IMR-90 (cell line): ENCODE measurements around the gene MIPEP. TPM values are rescaled to one million over a fixed set of nuclear protein-coding genes. Genes with fewer than 3 reads are reported as not detected.

Source experiments
- ATAC-seq: fragments of 200-7000 bp; cut with Tn5 transposase; 2 replicates; pipeline ENCODE4 v1.9.1; 2020; ENCODE audit warnings: low read depth, mild to moderate bottlenecking, moderate library complexity
- BruUV-seq: library from RNA; stranded (reverse); fragments of 400-500 nt; replicated peaks from 2 replicates; lab custom pipeline; 2021; lab: Mats Ljungman, UMichigan
- CTCF ChIA-PET: fragments of 300-600 bp; formaldehyde crosslinking; extraction: SDS; loops from one replicate; lab custom pipeline; 2021; ENCODE audit warnings: antibody characterized with exemption; lab: Yijun Ruan, JAX
- POLR2A ChIA-PET: fragments of 300-600 bp; sonication (Branson Sonifier 250); formaldehyde crosslinking; loops from one replicate; lab custom pipeline; 2022; ENCODE audit warnings: antibody characterized with exemption; ENCODE audit not compliant: unreplicated experiment; lab: Charles Lee
- DNase-seq: peaks from one replicate; pipeline ENCODE4 v3.0.0; 2013
- H2AFZ ChIP-seq: replicated peaks from 2 replicates; pipeline ENCODE3; 2013; ENCODE audit warnings: low read length, mild to moderate bottlenecking; ENCODE audit not compliant: poor library complexity
- H2AK5ac ChIP-seq: 2 replicates; pipeline ENCODE4 v1.6.1; 2013; ENCODE audit warnings: low read depth, low read length, inconsistent platforms
- H2AK9ac ChIP-seq: replicated peaks from 2 replicates; pipeline ENCODE3; 2013; ENCODE audit warnings: mild to moderate bottlenecking, low read depth, low read length, moderate library complexity; ENCODE audit not compliant: poor library complexity
- H2BK120ac ChIP-seq: 2 replicates; pipeline ENCODE4 v1.6.1; 2013; ENCODE audit warnings: low read depth, low read length, inconsistent platforms
- H2BK15ac ChIP-seq: 3 replicates; pipeline ENCODE4 v1.6.1; 2013; ENCODE audit warnings: low read depth, low read length, inconsistent platforms
- H2BK20ac ChIP-seq: 2 replicates; pipeline ENCODE4 v1.6.1; 2013; ENCODE audit warnings: low read depth, mild to moderate bottlenecking, inconsistent platforms, low read length, moderate library complexity
- H2BK5ac ChIP-seq: 2 replicates; pipeline ENCODE4 v1.6.1; 2013; ENCODE audit warnings: mild to moderate bottlenecking, low read depth, low read length, inconsistent platforms; ENCODE audit not compliant: poor library complexity, severe bottlenecking
- H3K14ac ChIP-seq: replicated peaks from 2 replicates; pipeline ENCODE4 v1.6.1; 2013; ENCODE audit warnings: low read depth, low read length, inconsistent platforms
- H3K18ac ChIP-seq: 2 replicates; pipeline ENCODE4 v1.6.1; 2013; ENCODE audit warnings: low read depth, low read length, control low read depth
- H3K23ac ChIP-seq: 2 replicates; pipeline ENCODE4 v1.6.1; 2013; ENCODE audit warnings: low read depth, low read length, inconsistent platforms
- H3K27ac ChIP-seq: 2 replicates; pipeline ENCODE4 v1.5.1; 2013; ENCODE audit warnings: mild to moderate bottlenecking, control low read depth, low read length; ENCODE audit not compliant: insufficient read depth
- H3K27me3 ChIP-seq: 2 replicates; pipeline ENCODE4 v1.6.1; 2013; ENCODE audit warnings: low read length; ENCODE audit not compliant: control insufficient read depth, insufficient read depth
- H3K36me3 ChIP-seq: 2 replicates; pipeline ENCODE4 v1.6.1; 2013; ENCODE audit warnings: low read length, mixed read lengths; ENCODE audit not compliant: control insufficient read depth, insufficient read depth
- H3K4ac ChIP-seq: 2 replicates; pipeline ENCODE4 v1.6.1; 2013; ENCODE audit warnings: low read depth, low read length, inconsistent platforms
- H3K4me1 ChIP-seq: 2 replicates; pipeline ENCODE4 v1.6.1; 2013; ENCODE audit warnings: low read length, mixed read lengths; ENCODE audit not compliant: control insufficient read depth, insufficient read depth
- H3K4me2 ChIP-seq: 2 replicates; pipeline ENCODE4 v1.6.1; 2013; ENCODE audit warnings: low read depth, mild to moderate bottlenecking, control low read depth, low read length, moderate library complexity
- H3K4me3 ChIP-seq: 2 replicates; pipeline ENCODE4 v1.5.1; 2013; ENCODE audit warnings: low read depth, mild to moderate bottlenecking, control low read depth, low read length, moderate library complexity; ENCODE audit not compliant: insufficient read depth
- H3K56ac ChIP-seq: 2 replicates; pipeline ENCODE4 v1.6.1; 2013; ENCODE audit warnings: low read length, inconsistent platforms; ENCODE audit not compliant: insufficient read depth; ENCODE audit errors: extremely low read depth
- H3K79me1 ChIP-seq, 2 experiments: 2 replicates each; pipeline ENCODE4 v1.6.1; 2013; ENCODE audit warnings: low read length in 2 of 2, inconsistent platforms in 1 of 2, low read depth in 1 of 2
- H3K9ac ChIP-seq: 2 replicates; pipeline ENCODE4 v1.6.1; 2013; ENCODE audit warnings: low read depth, low read length, control low read depth
- H3K9me1 ChIP-seq: 2 replicates; pipeline ENCODE4 v1.6.1; 2013; ENCODE audit warnings: low read length, inconsistent platforms; ENCODE audit not compliant: insufficient read depth
- H3K9me3 ChIP-seq: 2 replicates; pipeline ENCODE4 v1.6.1; 2013; ENCODE audit warnings: low read length; ENCODE audit not compliant: control insufficient read depth, insufficient read depth
- H4K20me1 ChIP-seq: 2 replicates; pipeline ENCODE4 v1.6.1; 2013; ENCODE audit warnings: low read length, inconsistent platforms; ENCODE audit not compliant: insufficient read depth
- H4K5ac ChIP-seq: 2 replicates; pipeline ENCODE4 v1.6.1; 2013; ENCODE audit warnings: mild to moderate bottlenecking, low read depth, low read length, control low read depth
- H4K8ac ChIP-seq, 2 experiments: 2 replicates each; pipeline ENCODE4 v1.6.1; 2013; ENCODE audit warnings: low read depth in 2 of 2, low read length in 2 of 2, control low read depth in 1 of 2, inconsistent platforms in 1 of 2
- H4K91ac ChIP-seq: 2 replicates; pipeline ENCODE4 v1.6.1; 2013; ENCODE audit warnings: low read depth, low read length, inconsistent platforms; ENCODE audit not compliant: insufficient read depth
- BHLHE40 ChIP-seq: fragments of 150-350 bp; IDR thresholded peaks from 2 replicates; pipeline ENCODE4 v1.6.1; 2016; ENCODE audit warnings: mild to moderate bottlenecking, low read depth, low read length
- CEBPB ChIP-seq: IDR thresholded peaks from 2 replicates; pipeline ENCODE4 v1.6.1; 2012; ENCODE audit warnings: low read depth, low read length, improper control_type of control experiment
- CHD1 ChIP-seq: IDR thresholded peaks from 2 replicates; pipeline ENCODE4 v1.6.1; 2012; ENCODE audit warnings: low read depth, low read length, improper control_type of control experiment
- CTCF ChIP-seq: conservative IDR thresholded peaks from 2 replicates; pipeline ENCODE4 v1.5.1; 2012; ENCODE audit warnings: mild to moderate bottlenecking, low read depth, low read length, improper control_type of control experiment
- MAFK ChIP-seq: IDR thresholded peaks from 2 replicates; pipeline ENCODE4 v1.6.1; 2012; ENCODE audit warnings: low read depth, low read length, improper control_type of control experiment
- MAZ ChIP-seq: IDR thresholded peaks from 2 replicates; pipeline ENCODE4 v1.6.1; 2012; ENCODE audit warnings: low read depth, mild to moderate bottlenecking, low read length, improper control_type of control experiment, moderate library complexity, borderline replicate concordance
- POLR2A ChIP-seq: IDR thresholded peaks from 2 replicates; pipeline ENCODE4 v1.6.1; 2012; ENCODE audit warnings: mild to moderate bottlenecking, low read depth, low read length
- RAD21 ChIP-seq: IDR thresholded peaks from 2 replicates; pipeline ENCODE4 v1.6.1; 2012; ENCODE audit warnings: low read length, improper control_type of control experiment
- RCOR1 ChIP-seq: IDR thresholded peaks from 2 replicates; pipeline ENCODE4 v1.6.1; 2012; ENCODE audit warnings: mild to moderate bottlenecking, low read length, improper control_type of control experiment; ENCODE audit not compliant: insufficient replicate concordance
- RFX5 ChIP-seq: IDR thresholded peaks from 2 replicates; pipeline ENCODE4 v1.8.0; 2012; ENCODE audit warnings: low read depth, mild to moderate bottlenecking, low read length, moderate library complexity
- SMC3 ChIP-seq: fragments of 150-350 bp; IDR thresholded peaks from 2 replicates; pipeline ENCODE4 v1.6.1; 2016; ENCODE audit warnings: low read depth, mild to moderate bottlenecking, antibody characterized with exemption, low read length, moderate library complexity
- USF2 ChIP-seq: fragments of 150-350 bp; IDR thresholded peaks from 2 replicates; pipeline ENCODE4 v1.6.1; 2017; ENCODE audit warnings: mild to moderate bottlenecking, antibody characterized with exemption, low read length, low read depth
- WGBS, 2 experiments: methylation state at CpG; one replicate each; pipeline versions ENCODE4 v1.1.5 to v1.1.7; 2013; ENCODE audit warnings: missing lambda C conversion rate in 2 of 2; ENCODE audit not compliant: insufficient read length in 1 of 2; ENCODE audit errors: extremely low coverage in 2 of 2; 5-methylcytosine and 5-hydroxymethylcytosine counted together
- dilution Hi-C: fragments of 300-500 bp; cut with HindIII; formaldehyde crosslinking; loops from one replicate; pipeline ENCODE4 v1.14.3; 2018; ENCODE audit warnings: low sequenced_read_pairs; ENCODE audit not compliant: unreplicated experiment
- in situ Hi-C: fragments of 300-500 bp; cut with MboI; formaldehyde crosslinking; loops from 3 replicates; pipeline ENCODE4 v1.14.3; 2019; ENCODE audit warnings: low sequenced_read_pairs, inconsistent platforms, mixed read lengths
- intact Hi-C: fragments of 100-400 bp; cut with micrococcal nuclease; formaldehyde crosslinking; loops from 2 replicates; pipeline ENCODE4 v1.10.0; 2022
- polyA plus RNA-seq, 3 experiments: library from polyadenylated mRNA; depleted of rRNA; stranded (reverse); fragments of >200 nt; gene quantifications; 2 replicates each; pipeline ENCODE4 v1.2.3, GENCODE V29; 2012; ENCODE audit warnings: low replicate concordance in 1 of 3
- total RNA-seq: library from RNA; depleted of rRNA; stranded (reverse); fragments of >200 nt; gene quantifications from 2 replicates; pipeline ENCODE4 v1.2.3, GENCODE V29; 2012

The MIPEP gene
- total and polyA plus RNA-seq, 2 of the 4 experiments (the other 2 are of a cell fraction) = 15.0 to 21.5 TPM

GRCh38 chr13:23766283-23766682 is 122.9 kb downstream of the MIPEP start:
- dilution Hi-C loops = no loop called here
- no peaks in the 10 kb centered on the region for H3K9me3 ChIP-seq

More at GRCh38 chr13:23766283-23766682, 122.9 kb downstream of the MIPEP start:
- BruUV-seq = no TSS peak
- Histone ChIP-seq H2AFZ (no peak overlapping the region), H3K18ac (peak overlapping the region; percentile 8; the same call in 1 of the 2 replicates), H4K20me1 (no peaks in the 10 kb centered on the region), H2BK5ac (no peak overlapping the region), H3K4me1 (peaks cover 12% of the 10 kb centered on the region), H2AK5ac (no peak overlapping the region), H3K4ac (no peak overlapping the region), H2AK9ac (no peak overlapping the region), H3K14ac (no peak overlapping the region), H3K23ac (no peak overlapping the region), H3K4me2 (no peak overlapping the region), H3K27me3 (no peaks in the 10 kb centered on the region), H3K9ac (no peak overlapping the region), H2BK15ac (peak overlapping the region; percentile 2; the same call in 1 of the 3 replicates), H4K8ac (no peak overlapping the region), H4K91ac (no peak overlapping the region), H3K9me1 (peaks cover 11% of the 10 kb centered on the region), H3K4me3 (no peak overlapping the region), H2BK120ac (no peak overlapping the region), H2BK20ac (no peak overlapping the region), H4K5ac (no peak overlapping the region), H3K79me1 (peaks cover 0 to 5% of the 10 kb centered on the region in 2 experiments; a peak in 1 of 4 replicates), H3K27ac (no peak overlapping the region), H3K56ac (no peak overlapping the region), H3K36me3 (no peaks in the 10 kb centered on the region)
- TF ChIP-seq MAFK = no peak
- TF ChIP-seq RAD21 = no peak
- no peak for TF ChIP-seq RFX5
- TF ChIP-seq CTCF = no peak
- no peak for TF ChIP-seq SMC3
- no peak for TF ChIP-seq BHLHE40
- no peak for TF ChIP-seq MAZ
- TF ChIP-seq RCOR1 = no peak
- TF ChIP-seq USF2 = no peak
- TF ChIP-seq CEBPB = no peak
- TF ChIP-seq POLR2A = no peak
- no peak for TF ChIP-seq CHD1
- ChIA-PET CTCF (interaction anchor here (1.2 kb wide), 1 partner anchor 9 kb away, joined by 3 read pairs; no protein-coding TSS in a partner anchor), POLR2A (no interaction called here)
- 100% methylated on average over 2 of the region's 2 CpGs; no CpG with 5 or more reads in 1 of the 2 experiments for WGBS, 2 experiments
- intact Hi-C loops (no loop called here), in situ Hi-C loops (no loop called here)
- ATAC-seq = no peak
- DNase-seq = no peak
